ENCODE results near the gene PAK4. TPM values are rescaled to one million over a fixed set of nuclear protein-coding genes. Genes with fewer than 3 reads are reported as not detected.

The PAK4 gene
- total RNA-seq, 3 donors from 2014 or later (not counting 1 experiment from before 2014, with no cell fraction given) = 6.7 to 13.4 (median 11.8) TPM

GRCh38 chr19:39083599-39083982 is 42.0 kb upstream of the PAK4 start:
- H3K4me1 Mint-ChIP-seq = peaks cover 11 to 28% of the 10 kb centered on the region in 2 donors
- H3K4me3 Mint-ChIP-seq = peak overlapping the region; percentile 83
- no peaks in the 10 kb centered on the region for H3K36me3 Mint-ChIP-seq
- TF ChIP-seq CTCF (IDR thresholded peaks at IDR 0.05) = no peak
- Histone ChIP-seq H3K4me1 (ENCODE audit: control insufficient read depth, insufficient read depth, low read length) (peaks cover 15% of the 10 kb centered on the region), H3K4me3 (ENCODE audit: low read length) (peak overlapping the region; percentile 26), H3K27ac (ENCODE audit: low read length) (no peak overlapping the region), H3K27me3 (ENCODE audit: control insufficient read depth, insufficient read depth, low read length) (peaks cover 20% of the 10 kb centered on the region), H3K36me3 (ENCODE audit: control insufficient read depth, insufficient read depth, low read length) (no peaks in the 10 kb centered on the region), H3K9me3 (ENCODE audit: control insufficient read depth, insufficient read depth, low read length) (no peaks in the 10 kb centered on the region)
- peak overlapping the region; percentile 14 to 66 for H3K27ac Mint-ChIP-seq
- no peaks in the 10 kb centered on the region for H3K9me3 Mint-ChIP-seq
- intact Hi-C loops (cut with micrococcal nuclease) = no loop called here
- 3% methylated on average over 14 of the region's 14 CpGs for WGBS (ENCODE audit: insufficient coverage)
- DNase-seq (peak in 1 of 2 donors; percentile 25), ATAC-seq (peak in 2 of 3 donors; percentile 20 to 38)
- peaks cover 39 to 45% of the 10 kb centered on the region in 2 donors for H3K27me3 Mint-ChIP-seq (ENCODE audit: low read depth in 2 of 2)

GRCh38 chr19:39083983-39084731 is 41.4 kb upstream of the PAK4 start, which contains the start of gene ACP7:
Gene ACP7 (plus strand): TSS chr19:39084368. CDS start chr19:39085270, 902 bp downstream.
- Mint-ChIP-seq H3K9me3 (no peaks in the 10 kb centered on the region), H3K36me3 (no peaks in the 10 kb centered on the region), H3K27me3 (ENCODE audit: low read depth in 2 of 2) (peaks cover 39 to 45% of the 10 kb centered on the region in 2 donors), H3K4me3 (peak within 1 kb of the TSS; percentile 83), H3K27ac (peak within 1 kb of the TSS; percentile 14 to 66), H3K4me1 (peaks cover 11 to 28% of the 10 kb centered on the region in 2 donors)
- H3K27ac ChIP-seq (ENCODE audit: low read length) = no peak within 1 kb of the TSS
- intact Hi-C loops (cut with micrococcal nuclease) = no loop called here
- TF ChIP-seq CTCF (IDR thresholded peaks at IDR 0.05) = no peak
- peaks cover 20% of the 10 kb centered on the region for H3K27me3 ChIP-seq (ENCODE audit: control insufficient read depth, insufficient read depth, low read length)
- no peaks in the 10 kb centered on the region for H3K9me3 ChIP-seq (ENCODE audit: control insufficient read depth, insufficient read depth, low read length)
- WGBS (ENCODE audit: insufficient coverage) = 10% methylated on average over 54 of the region's 54 CpGs
- peak; percentile 27 to 51 for DNase-seq
- peak; percentile 66 to 83 (median 82) for ATAC-seq
- H3K4me1 ChIP-seq (ENCODE audit: control insufficient read depth, insufficient read depth, low read length) = peaks cover 15% of the 10 kb centered on the region
- peak within 1 kb of the TSS; percentile 26 for H3K4me3 ChIP-seq (ENCODE audit: low read length)
- no peaks in the 10 kb centered on the region for H3K36me3 ChIP-seq (ENCODE audit: control insufficient read depth, insufficient read depth, low read length)

- intact Hi-C loops (cut with micrococcal nuclease) = no loop called here
- Histone ChIP-seq H3K27ac (ENCODE audit: low read length) (no peak overlapping the region), H3K9me3 (ENCODE audit: control insufficient read depth, insufficient read depth, low read length) (no peaks in the 10 kb centered on the region), H3K4me3 (ENCODE audit: low read length) (no peak overlapping the region), H3K4me1 (ENCODE audit: control insufficient read depth, insufficient read depth, low read length) (peaks cover 15% of the 10 kb centered on the region), H3K27me3 (ENCODE audit: control insufficient read depth, insufficient read depth, low read length) (peaks cover 20% of the 10 kb centered on the region), H3K36me3 (ENCODE audit: control insufficient read depth, insufficient read depth, low read length) (no peaks in the 10 kb centered on the region)
- no peak for TF ChIP-seq CTCF (IDR thresholded peaks at IDR 0.05)
- Mint-ChIP-seq H3K4me3 (peak overlapping the region; percentile 63), H3K27me3 (ENCODE audit: low read depth in 2 of 2) (peaks cover 41 to 45% of the 10 kb centered on the region in 2 donors), H3K36me3 (no peaks in the 10 kb centered on the region), H3K9me3 (no peaks in the 10 kb centered on the region), H3K27ac (peak overlapping the region in 1 of 2 donors; percentile 66), H3K4me1 (peaks cover 11 to 28% of the 10 kb centered on the region in 2 donors)
- DNase-seq (no peak), ATAC-seq (no peak)
- WGBS (ENCODE audit: insufficient coverage) = 88% methylated on average over 6 of the region's 7 CpGs
These were observed 40.9 kb upstream of the PAK4 start for GRCh38 chr19:39084732-39085080.
